AG09309 (cell line): ENCODE measurements around the gene NPB.

Experiments
- DNase-seq: peaks from one replicate; pipeline ENCODE4 v3.0.0-alpha.2; 2010; ENCODE audit warnings: low read depth
- H3K4me3 ChIP-seq: 2 replicates; pipeline ENCODE4 v1.5.1; 2011; ENCODE audit warnings: mild to moderate bottlenecking, low read depth, low read length, moderate library complexity; ENCODE audit not compliant: control insufficient read depth
- CTCF ChIP-seq: IDR thresholded peaks from 2 replicates; pipeline ENCODE4 v1.5.1; 2011; ENCODE audit warnings: mild to moderate bottlenecking, low read depth, low read length, inconsistent platforms; ENCODE audit not compliant: insufficient read depth, control insufficient read depth; ENCODE audit errors: missing control alignments

NPB gene

GRCh38 chr17:81903896-81904599 is 2.0 kb downstream of the NPB start:
- no peak for TF ChIP-seq CTCF
- no peak for DNase-seq
- no peak overlapping the region for H3K4me3 ChIP-seq

GRCh38 chr17:81904600-81905423 is 2.8 kb downstream of the NPB start:
- no peak overlapping the region for H3K4me3 ChIP-seq
- no peak for DNase-seq
- TF ChIP-seq CTCF = no peak

GRCh38 chr17:81905424-81905875 is 3.4 kb downstream of the NPB start:
- DNase-seq = no peak
- no peak overlapping the region for H3K4me3 ChIP-seq
- TF ChIP-seq CTCF = no peak

DNA sequence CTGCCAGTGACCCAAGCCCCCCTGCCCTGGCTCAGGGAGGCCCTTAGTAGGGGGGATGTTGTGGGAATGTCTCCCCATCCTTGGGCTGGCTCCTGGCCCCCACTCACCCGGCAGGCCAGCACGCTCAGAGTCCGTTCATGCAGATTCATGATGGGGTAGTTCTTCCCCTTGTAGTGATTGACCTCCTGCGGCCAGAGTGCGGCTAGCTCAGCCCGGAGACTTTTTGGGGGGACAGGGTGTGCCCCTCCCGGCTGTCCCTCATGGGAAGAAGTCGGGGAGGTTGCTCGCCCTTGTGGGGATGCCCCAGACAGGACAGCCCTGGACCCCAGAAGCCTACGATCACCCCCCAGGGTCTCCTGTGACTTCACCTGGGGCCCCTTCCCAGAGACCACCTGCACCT is 4.0 kb downstream of the NPB start:
- H3K4me3 ChIP-seq = no peak overlapping the region
- DNase-seq = no peak

GRCh38 chr17:81906476-81907218 is 4.6 kb downstream of the NPB start:
- TF ChIP-seq CTCF = no peak
- H3K4me3 ChIP-seq = no peak overlapping the region

More for the DNA sequence above, 4.0 kb downstream of the NPB start:
- TF ChIP-seq CTCF = no peak

More at GRCh38 chr17:81906476-81907218, 4.6 kb downstream of the NPB start:
- no peak for DNase-seq
